Measurements from ENCODE around the gene AMPD1.

AMPD1 gene

GRCh38 chr1:114627107-114627506, 68.2 kb downstream of the AMPD1 start:
- FAIRE-seq = no peak

DNA sequence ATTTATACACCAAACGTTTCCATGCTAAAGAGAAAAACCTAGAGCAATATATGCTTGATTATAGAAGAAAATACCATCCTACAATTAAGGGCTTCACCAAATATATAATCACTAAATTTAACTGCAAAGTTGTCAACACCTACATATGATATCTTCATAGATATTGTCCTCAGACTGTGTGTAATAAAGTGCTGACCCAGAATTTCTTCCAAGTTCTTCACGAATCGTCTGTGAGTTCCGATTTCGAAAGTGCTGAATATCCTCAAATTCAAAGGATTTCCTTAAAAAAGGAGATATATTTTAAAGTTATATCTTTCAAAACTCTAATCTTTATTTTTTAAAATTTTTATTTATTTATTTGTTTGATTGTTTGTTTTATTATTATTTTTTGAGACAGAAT, 72.0 kb downstream of the AMPD1 start:
- no peak for FAIRE-seq
